DMS53 (cell line): ENCODE results near the gene ZDHHC19.
"Not testable (repeated sequence)": the region's sequence is repeated elsewhere in the genome, so short reads cannot be mapped to it uniquely, and the experiment has no call there.

Source experiments
- DNase-seq: peaks from one replicate; lab custom pipeline; 2025; lab: John Stamatoyannopoulos, UW

Gene ZDHHC19

GRCh38 chr3:196225086-196225485 lies 13.9 kb upstream of the ZDHHC19 start:
- no peak for DNase-seq

DNA sequence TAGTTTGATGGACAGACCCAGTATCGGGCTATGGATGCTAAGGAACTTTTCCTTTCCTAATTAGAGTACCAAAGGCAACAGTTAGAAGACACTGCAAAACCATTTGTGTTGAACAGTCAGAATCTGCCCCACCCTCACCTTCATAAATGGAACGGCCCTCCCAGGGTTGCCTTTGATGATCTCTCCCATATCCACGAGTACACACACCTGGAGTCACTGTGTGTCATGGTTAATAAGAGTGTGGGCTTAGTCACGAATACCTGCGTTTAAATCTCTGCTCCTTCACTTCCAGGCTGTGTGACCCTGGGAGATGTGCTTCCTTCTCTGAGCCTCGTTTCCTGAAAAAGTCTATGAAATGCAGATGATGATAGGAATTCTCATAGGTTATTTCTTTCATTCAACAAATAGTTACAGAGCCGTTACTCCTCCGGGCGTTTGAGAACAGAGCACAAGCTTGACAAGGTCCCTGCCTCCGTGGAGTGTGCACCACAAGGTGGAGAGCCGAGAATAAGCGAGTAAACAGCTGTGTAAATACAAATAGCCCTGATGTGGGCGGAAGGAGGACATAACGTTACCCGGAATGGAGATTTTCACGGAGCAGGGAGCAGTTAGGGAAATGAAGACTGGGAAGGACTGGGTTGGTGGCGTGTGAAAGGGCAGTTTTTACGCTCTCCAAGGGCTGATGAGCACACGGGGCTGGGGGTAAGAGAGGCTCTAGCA lies 11.8 kb upstream of the ZDHHC19 start:
- DNase-seq = peak; percentile 82

DNA sequence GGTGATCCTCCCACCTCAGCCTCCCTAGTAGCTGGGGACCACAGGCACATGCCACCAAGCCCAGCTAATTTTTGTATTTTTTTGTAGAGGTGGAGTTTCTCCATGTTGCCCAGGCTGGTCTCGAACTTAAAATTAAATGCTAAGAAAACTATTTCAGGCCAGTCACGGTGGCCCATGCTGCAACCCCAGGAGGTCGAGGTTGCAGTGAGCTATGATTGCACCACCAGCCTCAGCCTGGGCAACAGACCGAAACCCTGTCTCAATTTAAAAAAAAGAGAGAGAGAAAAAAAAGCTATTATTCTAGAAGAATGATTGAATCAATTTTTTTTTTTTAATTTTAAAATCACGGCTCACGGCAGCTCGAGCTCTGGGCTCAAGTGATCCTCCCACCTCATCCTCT lies 9.8 kb upstream of the ZDHHC19 start:
- no peak for DNase-seq

GRCh38 chr3:196220587-196220986 lies 9.4 kb upstream of the ZDHHC19 start:
- DNase-seq = no peak

- DNase-seq = no peak
Observed at GRCh38 chr3:196219970-196220311, 8.7 kb upstream of the ZDHHC19 start.

- peak; percentile 82 for DNase-seq
Observed at GRCh38 chr3:196219194-196219969, 8.2 kb upstream of the ZDHHC19 start.

DNA sequence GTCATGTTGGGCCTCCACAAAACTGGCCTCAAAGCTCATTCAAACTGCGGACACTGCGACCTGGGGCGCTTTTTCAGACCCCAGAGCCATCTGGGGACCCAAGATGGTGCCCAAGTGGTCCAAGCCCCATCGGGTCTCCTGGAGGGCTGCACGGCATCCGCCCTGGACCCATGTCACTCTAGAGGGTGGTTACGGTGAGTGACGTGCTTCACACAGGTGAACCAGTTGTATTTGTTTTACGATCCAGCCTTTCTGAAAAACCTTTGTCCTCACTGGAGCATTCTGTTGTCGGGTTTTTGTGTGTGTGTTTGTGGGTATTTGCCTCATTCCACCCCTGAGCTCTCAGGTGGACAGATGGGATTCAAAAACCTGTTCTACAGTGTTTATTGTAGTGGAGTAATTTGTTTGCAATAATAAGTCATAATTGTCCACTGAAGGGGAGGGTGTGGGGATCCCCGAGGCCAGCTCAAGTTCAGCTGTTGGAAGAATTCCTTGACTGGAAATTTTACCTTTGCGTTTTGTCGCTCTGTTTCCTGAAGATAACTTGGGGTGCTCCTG lies 7.0 kb upstream of the ZDHHC19 start:
- peak; percentile 56 for DNase-seq

DNA sequence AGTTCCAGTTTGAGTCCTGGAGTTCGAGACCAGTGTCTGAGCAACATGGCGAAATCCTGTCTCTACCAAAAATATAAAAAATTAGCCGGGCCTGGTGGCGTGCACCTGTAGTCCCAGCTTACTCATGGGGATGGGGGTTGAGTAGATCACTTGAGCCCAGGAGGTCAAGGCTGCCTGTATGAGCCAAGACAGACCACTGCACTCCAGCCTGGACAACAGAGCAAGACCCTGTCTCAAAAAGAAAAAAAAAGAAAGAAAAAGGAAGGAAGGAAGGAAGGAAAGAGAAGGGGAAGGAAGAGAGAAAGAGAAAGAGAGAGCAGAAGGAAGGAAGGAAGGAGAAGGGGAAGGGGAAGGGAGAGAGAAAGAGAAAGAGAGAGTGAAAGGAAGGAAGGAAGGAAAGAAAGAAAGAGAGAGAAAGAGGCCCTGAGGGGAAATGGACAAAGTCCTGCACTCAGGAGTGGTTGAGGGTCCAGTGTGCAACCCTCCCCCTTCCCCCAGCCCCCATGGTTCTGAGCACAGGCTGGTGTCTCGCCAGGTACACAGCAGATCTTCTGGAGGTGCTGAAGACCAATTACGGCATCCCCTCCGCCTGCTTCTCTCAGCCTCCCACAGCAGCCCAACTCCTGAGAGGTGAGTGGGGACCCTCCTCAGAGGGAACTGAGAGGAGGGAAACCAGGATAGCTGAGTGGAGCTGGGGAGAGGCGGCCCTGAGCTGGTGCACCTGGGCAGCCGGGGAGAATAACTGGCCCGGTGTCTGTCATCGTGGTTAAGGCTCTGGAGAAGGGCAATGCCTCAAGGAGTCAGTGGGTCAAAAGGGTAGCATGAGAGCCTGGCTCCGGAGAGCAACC lies 6.3 kb upstream of the ZDHHC19 start:
- DNase-seq = peak; percentile 18

DNA sequence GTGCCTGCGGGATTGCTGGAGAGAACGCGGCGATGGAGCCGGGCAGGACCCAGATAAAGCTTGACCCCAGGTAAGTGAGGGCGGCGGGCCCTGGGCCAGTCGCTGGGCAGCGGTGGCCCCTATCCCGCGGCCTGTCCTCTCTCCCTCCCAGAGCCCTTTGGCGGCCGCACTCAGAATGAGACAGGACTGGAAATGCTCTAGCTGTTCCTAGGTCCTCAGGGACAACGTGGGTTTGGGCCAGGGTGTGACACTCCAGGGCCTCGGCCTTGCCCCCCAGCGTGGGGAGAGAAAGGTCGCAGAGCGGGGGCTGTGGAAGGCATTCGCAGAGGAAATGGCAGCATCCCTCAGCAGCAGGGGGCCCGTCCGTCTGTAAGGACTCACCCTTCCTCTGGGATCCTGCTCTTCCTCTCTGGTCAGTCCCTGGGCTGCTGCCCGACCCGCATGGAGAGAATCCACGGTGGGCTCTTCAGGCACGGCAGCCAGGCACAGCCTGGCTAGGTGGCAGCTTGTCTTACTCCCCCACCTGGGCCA lies 5.5 kb upstream of the ZDHHC19 start:
- DNase-seq = no peak

- no peak for DNase-seq
Observed at GRCh38 chr3:196216089-196216564, 4.9 kb upstream of the ZDHHC19 start, which contains the start of gene SLC51A. SLC51A (plus strand) TSS chr3:196216534; CDS start chr3:196216713, 179 bp downstream.

GRCh38 chr3:196215493-196216020 lies 4.4 kb upstream of the ZDHHC19 start:
- DNase-seq = no peak

DNA sequence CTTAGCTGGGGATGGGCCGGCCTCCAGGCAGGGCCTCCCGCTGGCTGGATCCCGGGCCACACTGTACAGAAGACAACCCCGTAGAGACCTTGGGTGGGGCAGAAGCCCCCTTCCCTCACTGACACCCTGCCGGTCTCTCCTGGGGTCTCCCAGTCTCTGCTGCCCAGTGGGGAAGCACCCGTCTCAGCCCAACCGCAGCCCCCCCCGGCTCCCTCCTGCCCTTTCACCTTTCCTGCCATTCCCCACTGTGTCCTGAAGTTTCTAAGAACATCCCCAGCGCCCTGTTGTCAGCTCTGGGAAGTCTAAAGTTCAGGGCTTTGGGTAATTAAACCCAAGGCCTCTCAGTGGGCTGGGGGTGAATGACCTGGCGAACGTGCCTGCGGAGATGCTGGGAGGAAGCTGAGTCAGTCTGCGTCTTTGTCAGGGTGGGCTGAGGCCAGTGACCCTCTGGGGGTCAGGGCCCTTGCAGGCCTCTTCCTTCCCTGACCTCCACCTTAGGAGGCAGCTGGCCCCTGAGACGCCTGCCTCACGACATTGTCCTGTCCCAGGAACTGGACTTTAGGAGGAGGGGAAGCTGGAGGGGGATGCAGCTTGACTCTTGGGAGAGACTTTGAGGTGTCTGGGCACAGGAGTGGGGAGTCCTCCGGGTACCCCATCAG lies 3.7 kb upstream of the ZDHHC19 start:
- DNase-seq = no peak

DNA sequence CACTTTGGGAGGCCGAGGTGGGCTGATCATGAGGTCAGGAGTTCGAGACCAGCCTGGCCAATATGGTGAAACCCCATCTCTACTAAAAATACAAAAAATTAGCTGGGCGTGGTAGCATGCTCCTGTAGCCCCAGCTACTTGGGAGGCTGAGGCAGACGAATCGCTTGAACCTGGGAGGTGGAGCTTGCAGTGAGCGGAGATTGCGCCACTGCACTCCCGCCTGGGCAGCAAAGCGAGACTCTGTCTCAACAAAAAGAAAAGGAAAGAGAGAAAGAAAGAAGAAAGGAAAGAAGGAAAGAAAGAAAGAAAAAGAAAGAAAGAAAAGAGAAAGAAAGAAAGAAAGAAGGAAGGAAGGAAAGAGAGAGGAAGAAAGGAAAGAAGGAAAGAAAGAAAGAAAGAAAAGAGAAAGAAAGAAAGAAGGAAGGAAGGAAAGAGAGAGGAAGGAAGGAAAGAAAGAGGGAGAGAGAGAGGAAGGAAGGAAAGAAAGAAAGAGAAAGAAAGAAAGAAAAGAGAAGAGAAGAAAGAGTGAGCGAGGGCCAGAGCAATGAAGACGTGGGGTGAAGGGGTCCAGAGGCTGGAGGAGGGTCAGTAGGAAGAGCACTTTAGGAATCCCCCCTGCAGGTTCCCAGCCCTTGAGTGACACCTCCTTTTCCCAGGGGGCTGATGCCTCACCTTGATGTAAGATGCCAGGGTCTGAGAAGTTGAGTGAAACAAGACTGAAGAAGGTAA lies 1.1 kb downstream of the ZDHHC19 start:
- not testable (repeated sequence) for DNase-seq

- DNase-seq = peak; percentile 14
Observed at GRCh38 chr3:196208942-196209695, 2.1 kb downstream of the ZDHHC19 start.

DNA sequence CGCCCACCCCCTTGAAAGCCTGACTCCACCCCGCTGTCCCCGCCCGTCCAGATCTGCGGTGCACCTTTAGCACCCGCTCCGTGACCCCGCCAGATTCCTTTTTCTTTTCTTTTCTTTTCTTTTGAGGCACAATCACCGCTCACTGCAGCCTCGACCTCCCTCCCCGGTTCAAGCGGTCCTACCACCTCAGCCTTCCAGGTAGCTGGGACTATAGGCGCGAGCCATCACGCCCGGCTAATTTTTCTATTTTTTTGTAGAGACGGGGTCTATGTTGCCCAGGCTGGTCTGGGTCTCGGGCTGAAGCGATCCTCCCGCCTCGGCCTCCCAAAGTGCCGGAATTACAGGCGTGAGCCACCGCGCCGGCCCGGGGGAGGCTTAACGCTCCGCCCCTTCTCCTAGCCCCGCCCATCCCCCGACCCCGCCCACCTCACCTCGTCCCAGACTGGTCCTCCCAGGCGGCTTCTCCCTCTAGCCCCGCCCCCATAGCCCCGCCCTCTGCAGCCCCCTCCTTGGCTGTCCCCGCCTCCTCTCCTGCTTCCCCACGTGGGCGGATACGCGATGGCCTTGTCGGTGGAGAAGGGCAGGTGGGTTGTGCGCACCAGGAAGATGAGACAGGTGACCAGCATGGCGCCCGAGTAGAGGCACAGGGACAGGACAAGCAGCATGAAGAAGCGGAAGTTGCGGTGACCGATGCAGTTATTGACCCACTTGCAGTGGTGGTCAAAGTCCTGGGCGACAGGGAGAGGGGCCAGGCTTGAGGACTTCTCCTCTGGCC lies 3.2 kb downstream of the ZDHHC19 start:
- peak; percentile 49 for DNase-seq

GRCh38 chr3:196207159-196207832 lies 3.9 kb downstream of the ZDHHC19 start:
- peak; percentile 22 for DNase-seq

DNA sequence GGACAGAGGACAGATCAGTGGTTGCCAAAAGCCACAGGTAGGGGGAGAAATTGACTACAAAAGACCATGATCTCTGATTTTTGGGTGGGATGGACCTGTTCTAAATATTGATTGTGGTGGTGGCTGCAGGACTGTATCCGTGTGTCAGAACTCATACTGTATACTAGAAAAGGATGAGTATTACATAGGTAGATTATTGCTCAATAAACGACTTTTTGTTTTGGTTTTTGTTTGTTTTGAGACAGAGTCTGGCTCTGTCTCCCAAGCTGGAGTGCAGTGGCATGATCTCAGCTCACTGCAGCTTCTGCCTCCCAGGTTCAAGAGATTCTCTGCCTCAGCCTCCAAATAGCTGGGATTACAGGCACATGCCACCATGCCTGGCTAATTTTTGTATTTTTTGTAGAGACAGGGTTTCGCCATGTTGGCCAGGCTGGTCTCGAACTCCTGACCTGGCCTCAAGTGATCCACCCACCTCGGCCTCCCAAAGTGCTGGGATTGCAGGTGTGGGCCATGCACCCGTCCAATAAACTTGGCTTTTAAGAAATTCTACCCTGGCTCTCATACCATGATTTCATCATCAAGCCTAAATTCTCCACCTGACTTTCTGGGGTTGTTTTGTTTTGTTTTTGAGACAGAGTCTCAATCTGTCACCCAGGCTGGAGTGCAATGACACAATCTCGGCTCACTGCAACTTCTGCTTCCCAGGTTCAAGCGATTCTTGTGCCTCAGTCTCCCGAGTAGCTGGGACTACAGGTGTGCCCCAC lies 5.6 kb downstream of the ZDHHC19 start:
- DNase-seq = not testable (repeated sequence)
